DMS153 (cell line): Measurements from ENCODE around the gene UBA5.

Experiments
- DNase-seq: peaks from one replicate; lab custom pipeline; 2025; lab: John Stamatoyannopoulos, UW

The UBA5 gene

DNA sequence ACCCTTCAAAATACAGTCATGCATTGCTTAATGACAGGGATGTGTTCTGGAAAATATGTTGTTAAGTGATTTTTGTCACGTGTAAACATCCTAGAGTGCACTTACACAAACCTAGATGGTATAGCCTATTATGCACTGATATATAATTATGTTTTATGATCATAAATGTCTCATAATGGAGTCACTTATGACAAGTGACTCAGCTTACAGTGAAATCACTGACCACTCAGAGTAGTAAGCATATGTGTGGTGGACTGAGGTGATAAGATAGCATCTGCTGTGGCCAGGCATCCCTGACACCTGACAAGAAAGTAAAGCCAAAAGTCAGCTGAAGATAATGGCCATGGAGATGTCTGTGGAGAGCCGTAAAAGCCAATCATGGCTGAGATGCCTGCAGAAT, 5.9 kb upstream of the UBA5 start:
- DNase-seq = no peak

- DNase-seq = no peak
Observed at GRCh38 chr3:132654721-132655120, 5.4 kb upstream of the UBA5 start.

- DNase-seq = no peak
Observed at GRCh38 chr3:132655471-132655870, 4.7 kb upstream of the UBA5 start.

GRCh38 chr3:132657869-132658747, 2.0 kb upstream of the UBA5 start:
- DNase-seq = no peak

DNA sequence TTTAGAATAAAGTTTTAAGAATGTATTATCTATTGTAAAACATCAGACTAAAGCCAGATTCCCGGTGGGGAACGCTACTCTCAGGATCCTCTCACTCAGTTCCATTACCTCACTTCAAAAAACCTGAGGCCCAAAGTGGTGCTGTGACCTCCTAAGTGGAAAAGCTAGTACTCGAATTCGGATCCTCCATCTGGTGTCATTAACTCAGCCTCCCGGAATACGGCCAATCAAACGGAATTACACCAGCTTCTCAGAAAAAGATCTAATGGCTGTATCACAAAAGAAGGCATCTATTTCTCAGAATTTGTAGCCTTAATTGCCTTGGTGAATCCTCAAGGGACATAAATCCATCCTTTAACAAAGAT, 1.1 kb upstream of the UBA5 start:
- DNase-seq = peak; percentile 16

GRCh38 chr3:132659365-132660051, 621 bp upstream of the UBA5 start, which contains the start of gene ACAD11:
TSS of gene ACAD11 (minus strand) at chr3:132659809. CDS start at chr3:132659751, 58 bp downstream.
- peak; percentile 38 for DNase-seq

DNA sequence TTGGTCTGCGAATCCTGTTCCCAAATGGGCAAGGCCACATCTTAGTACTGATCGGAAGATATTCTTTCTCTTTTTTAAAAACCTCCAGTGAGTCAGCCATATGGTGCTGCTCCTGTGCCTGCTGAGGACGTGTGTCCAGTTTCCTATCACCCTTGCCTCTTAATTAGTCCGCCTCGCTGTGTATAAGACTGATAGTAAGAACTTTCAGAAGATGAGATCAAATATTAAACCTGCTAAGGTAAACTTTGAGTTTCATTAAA, 612 bp downstream of the UBA5 start:
- no peak for DNase-seq

DNA sequence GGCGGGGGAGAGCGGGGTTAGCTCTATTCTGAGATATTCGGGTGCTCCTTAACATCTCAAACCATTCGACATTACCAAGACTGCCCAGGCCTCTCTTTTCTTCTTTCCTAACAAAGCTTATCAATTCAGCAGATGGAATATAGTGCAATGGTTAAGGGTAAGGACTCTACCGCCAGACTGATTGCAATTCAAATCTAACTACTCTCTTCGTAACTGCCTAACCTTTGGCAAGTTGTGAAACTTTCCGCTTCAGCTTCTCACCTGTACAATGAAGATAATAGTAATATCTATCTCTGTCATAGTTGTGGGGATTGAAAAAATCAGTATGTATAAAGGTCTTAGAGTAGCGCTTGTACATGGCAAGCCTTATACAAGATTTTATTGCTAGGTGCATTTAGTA, 972 bp downstream of the UBA5 start:
- DNase-seq = no peak

GRCh38 chr3:132662212-132662611, 2.1 kb downstream of the UBA5 start:
- DNase-seq = no peak

DNA sequence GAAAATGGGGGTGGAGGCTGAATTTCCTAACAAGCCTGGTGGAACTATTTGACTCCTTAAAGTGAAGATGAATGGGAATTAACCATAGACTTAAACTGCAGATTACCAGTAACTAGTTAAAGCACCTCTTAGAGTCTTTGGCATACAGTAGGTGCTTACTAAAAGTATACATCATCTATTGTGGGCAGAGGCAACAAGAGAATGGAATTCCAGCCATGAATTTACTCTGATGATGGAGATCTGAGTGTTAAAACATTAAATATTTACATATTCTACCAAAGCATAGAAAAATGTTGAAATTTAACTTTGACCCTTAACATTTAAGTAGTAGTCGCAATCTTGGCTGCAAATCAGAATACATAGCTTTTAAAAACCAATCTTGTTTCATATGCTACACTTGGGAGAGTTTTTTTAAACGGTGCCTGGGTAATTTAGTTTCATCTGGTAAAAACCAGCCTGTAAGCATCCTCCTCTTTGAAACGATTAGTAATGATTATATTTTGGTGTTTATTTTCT, 5.2 kb downstream of the UBA5 start:
- no peak for DNase-seq

- no peak for DNase-seq
Observed at GRCh38 chr3:132669256-132669777, 9.2 kb downstream of the UBA5 start.

GRCh38 chr3:132675408-132675807, 15.3 kb downstream of the UBA5 start:
- no peak for DNase-seq

DNA sequence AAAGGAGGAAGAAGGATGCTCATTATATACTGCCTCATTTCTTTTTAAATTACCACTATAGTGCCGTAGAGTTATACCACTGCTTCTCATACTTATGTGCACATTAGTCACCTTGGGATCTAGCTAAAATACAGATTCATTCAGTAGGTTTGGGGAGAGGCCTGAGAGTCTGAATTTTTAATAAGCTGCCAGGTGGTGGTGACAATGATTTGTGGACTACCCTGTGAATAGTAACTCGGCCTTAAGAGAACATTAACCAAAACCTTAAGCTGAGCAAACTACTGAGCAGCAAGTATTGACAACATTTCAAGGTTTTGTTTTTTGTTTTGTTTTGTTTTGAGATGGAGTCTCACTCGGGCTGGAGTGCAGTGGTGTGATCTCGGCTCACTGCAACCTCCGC, 19.8 kb downstream of the UBA5 start:
- no peak for DNase-seq

DNA sequence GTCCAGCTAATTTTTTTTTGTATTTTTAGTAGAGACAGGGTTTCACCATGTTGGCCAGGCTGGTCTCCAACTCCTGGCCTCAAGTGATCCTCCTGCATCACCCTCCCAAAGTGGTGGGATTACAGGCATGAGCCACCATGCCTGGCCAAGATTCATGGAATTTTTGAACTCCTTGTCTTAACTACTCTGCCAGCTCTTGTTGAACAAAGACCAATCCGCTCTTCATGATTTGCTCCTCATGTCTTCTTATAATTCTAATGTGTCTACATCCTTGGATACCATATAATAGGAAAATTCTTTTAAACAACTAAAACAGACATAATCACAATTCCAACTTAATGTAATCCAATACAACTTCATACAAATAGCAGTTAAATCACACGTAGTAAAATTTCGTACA, 21.3 kb downstream of the UBA5 start:
- DNase-seq = no peak

DNA sequence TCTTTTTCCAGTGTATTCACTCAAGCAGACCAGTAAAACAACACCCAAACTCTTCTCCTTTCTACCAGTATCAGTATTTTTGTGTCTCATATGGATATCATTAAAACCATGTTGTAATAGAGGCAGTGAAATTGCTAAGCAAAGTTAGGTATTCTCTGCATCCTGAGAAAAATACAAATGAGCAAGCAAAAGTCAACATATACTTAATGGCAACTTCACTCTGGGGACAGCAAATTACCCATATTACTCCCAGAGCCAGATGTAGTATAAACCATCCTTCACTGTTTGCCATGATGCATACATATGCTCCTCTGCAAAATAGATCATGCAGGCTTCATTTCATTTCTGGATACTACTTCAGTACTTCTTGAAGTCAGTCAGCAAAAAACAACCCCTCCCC, 22.1 kb downstream of the UBA5 start:
- no peak for DNase-seq

DNA sequence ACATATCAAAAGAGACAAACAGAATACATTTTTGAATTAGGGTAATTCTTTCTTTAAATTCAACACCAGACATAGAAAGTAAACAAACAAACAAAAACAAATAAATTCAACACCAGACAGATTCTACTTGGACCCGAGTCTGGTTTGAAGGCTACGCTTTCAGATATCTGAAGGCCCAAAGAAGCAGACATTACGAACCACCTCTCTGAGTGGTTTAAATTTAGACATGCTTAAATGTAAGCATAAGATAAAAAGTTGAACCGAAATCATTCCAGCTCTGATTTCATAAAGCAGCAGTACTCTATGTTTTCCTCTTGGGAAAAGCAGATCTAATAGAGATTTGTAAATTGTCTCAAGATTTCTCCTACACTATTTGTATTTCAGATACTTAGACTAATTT, 29.9 kb downstream of the UBA5 start:
- DNase-seq = no peak

DNA sequence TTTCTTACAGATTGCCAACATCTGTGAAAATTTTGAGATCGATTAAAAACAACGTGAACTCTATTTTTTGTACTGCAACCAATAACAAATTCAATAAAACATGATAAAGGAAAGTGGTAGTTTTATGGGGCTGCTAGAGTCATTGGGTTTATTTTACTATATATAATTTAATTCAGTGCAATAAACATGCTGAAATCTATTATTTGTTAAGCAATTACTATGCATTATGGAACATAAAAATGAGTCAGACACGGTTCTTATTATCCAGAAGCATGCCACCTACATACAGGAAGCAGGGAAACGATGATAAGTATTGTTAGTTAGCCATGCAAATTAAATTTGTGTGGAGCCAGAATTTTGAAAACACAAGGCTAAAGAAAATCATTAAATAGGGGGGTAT, 34.9 kb downstream of the UBA5 start:
- DNase-seq = no peak

- no peak for DNase-seq
Observed at GRCh38 chr3:132695422-132695821, 35.3 kb downstream of the UBA5 start.

GRCh38 chr3:132703733-132704132, 43.6 kb downstream of the UBA5 start:
- DNase-seq = no peak

- no peak for DNase-seq
Observed at GRCh38 chr3:132709761-132710160, 49.6 kb downstream of the UBA5 start.

GRCh38 chr3:132710311-132710710, 50.2 kb downstream of the UBA5 start:
- no peak for DNase-seq

DNA sequence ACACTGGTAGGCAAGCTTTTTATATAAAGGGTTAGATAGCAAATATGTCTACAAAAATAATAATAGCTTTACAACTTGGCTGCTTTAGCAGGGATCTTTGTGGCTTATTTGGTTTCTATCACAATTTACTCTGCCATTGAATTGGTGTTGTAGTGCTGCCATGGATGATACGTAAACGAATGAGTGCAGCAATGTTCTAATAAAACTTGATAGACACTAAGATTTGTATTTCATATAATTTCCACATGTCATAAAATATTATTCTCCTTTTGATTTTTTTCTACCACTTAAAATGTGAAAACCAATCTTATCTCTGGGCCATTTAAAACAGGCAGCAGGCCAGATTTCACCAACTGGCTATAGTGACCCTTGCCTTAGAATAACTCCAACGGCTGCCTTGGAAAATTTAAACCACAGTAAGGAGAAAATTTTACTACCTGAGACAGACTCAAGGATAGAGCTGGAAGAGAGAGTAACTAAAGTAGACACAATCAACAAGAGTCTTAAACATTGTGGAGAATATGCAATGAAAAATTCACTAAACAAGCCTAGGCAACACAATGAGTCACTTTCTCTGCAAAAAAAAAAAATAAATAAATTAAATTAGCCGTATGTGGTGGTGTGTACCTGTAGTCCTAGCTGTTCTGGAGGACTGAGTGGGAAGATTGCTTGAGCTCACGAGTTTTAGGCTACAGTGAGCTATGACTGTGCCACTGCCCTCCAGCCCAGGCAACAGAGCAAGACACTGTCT, 54.0 kb downstream of the UBA5 start:
- no peak for DNase-seq

- no peak for DNase-seq
Observed at GRCh38 chr3:132716372-132716771, 56.2 kb downstream of the UBA5 start.
